NCI-H82 (cell line): ENCODE results near the gene CPEB4.

Source experiments
- DNase-seq: peaks from one replicate; lab custom pipeline; 2025; lab: John Stamatoyannopoulos, UW

CPEB4 gene

DNA sequence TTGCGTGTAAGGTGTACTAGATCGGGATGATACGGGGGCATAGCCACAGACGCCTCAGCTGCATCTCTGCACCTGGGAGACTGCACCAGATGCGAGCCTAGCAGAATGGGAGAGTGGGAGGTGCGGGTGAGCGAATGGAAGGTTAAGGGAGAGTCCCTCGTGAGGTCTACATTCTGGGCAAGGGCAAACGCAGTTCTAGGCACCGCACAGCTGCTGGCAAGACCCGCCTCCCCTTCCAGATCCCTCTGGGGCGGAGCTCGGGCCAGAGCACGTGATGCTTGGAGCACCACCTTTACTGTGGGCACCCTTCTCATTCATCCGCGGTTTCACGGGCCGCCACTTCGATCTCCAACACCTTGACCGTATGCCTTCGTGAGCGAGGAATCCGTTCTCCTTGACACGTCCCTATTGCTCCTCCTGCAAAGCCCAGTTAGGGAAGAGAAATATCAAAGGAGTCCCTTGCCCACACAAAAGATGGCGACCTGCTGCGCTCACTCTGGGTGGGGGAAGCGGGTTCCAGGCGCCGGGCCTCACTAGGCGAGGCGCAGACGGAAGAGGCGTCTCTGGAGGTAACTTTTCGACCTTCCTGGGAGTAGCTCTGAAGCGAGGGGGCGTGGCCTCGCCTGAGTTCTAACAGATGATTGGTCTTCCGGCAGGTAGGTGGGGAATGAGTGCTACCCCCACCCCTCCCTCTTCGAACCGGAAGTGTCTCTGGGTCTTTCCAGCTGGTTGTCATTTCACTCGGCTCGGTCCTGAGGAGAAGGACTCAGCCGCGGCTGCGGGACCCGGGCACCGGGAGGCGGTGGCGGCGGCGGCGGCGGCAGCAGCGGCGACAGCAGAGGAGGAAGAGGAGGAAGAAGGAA is at the start of gene CPEB4:
Gene CPEB4 (plus strand): TSS at position 740 of the 863 bp plus-strand sequence. CDS start 1,385 bp downstream, outside the sequence.
- peak; percentile 99 for DNase-seq

DNA sequence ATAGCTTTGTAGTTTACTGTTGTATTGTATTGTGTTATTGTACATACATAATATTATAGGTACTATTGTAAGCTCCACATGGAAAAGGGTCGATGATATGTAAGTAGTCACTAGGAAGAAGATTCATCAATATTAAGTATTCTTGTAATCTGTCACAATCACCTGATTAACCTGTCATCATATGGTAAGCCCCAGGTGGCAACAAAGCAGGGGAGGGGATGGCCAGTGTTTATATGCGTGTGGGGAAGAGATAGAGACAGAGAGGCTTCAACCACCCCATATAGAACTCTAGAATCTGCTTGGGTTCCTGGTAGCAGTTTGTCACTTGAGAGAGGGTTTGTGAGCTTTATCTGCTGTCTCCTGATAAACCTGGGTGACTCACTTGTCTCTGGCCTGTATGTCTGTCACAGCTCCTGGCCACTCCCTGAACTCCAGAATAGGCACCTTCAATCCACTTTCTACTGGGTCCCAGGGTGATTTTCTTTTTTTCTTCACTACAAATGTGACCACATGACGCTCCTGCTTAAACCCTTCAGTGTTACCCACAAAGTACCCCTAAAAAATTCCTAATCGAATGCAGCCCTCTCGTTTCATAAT is 48.9 kb upstream of the CPEB4 start:
- DNase-seq, result peak; percentile 34

DNA sequence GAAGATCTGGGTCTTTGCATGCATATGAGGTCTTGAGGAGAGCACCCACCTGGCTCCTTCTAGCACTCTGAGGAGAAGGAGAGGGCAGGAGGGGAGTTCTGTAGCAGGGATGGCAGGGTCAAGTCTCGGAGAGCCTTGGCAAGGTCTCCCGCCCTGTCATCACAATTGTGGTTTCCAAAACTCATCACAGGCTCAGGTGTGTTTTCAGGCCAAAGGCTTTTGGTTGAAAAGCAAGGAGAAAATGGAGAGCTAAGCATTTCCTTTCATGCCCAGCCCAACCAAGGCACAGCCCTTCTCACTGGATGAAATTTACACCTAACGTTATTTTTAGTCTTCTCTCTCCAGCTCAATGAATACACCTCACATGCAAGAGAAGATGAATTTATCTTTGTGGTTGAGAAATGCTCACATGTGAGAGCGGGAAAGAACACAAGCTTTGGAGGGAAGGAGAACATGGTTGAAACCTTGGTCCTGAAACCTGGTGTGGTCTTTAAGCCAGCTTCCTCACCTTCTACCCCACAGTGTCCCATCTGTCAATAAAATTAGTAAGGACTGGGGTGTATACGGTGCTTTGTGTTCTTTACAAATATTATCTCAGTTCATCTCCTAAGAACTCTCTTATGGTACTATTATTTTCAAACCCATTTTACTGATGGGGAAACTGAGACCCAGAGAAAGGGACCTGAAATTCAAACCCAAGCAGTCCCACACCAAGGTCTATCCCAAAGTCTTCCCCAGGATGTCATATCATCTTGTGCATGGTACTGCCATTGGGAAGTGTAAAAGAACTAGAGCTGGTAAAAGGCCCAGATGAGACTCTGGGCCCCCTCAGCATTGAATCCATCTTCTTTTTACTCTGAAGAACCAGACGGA is 47.8 kb upstream of the CPEB4 start:
- DNase-seq, result no peak

DNA sequence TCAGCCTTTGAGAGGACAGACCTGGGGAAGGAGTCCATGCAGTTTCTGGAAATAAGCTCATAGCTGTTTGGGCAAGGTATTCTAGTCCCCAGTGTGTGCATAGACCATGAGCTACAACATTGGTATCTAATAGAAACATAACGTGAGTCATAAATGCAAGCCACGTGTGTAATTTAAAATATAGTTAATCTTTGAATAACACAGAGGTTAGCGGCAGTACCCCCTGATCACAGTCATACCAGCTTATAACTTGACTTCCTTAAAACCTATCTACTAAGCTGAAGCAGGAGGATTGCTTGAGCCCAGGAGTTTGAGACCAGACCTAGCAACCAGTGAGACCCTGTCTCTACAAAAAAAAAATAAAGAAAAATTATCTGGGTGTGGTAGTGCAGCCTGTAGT is 46.4 kb upstream of the CPEB4 start:
- DNase-seq, result no peak

DNA sequence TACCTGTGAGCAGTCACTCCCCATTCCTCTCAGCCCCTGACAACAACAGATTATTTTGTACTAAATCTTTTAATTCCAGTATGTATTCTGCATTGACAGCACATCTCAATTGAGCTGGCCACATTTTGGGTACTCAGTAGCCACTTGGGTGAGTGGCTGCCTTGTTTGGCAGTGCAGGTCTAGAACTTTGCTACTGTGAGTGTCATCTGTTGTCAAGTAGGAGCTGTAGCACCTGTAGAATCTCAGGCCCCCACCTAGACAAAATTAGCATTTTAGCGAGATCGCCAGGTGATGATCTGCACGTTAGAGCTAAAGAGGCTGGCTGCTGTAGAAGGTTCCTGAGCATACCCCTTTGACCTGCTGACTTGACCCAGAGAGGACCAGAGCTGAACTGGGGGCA is 44.4 kb upstream of the CPEB4 start:
- no peak for DNase-seq

DNA sequence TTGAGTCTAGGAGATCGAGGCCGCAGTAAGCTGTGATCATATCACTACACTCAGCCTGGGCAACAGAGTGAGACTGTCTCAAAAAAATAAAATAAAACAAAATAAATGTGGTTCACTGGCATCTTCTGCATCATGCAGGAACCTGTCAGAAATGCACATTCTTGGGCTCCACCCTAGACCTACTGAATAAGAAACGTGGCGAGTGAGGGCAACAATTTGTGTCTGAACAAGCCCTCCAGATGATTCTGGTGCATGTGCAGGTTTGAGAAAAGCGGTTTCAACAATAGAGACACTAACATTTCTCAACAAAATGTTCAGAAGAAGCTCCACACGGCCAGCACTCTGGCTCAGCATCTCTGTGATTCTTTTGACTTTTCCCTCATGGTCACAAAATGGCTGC is 42.8 kb upstream of the CPEB4 start:
- no peak for DNase-seq

DNA sequence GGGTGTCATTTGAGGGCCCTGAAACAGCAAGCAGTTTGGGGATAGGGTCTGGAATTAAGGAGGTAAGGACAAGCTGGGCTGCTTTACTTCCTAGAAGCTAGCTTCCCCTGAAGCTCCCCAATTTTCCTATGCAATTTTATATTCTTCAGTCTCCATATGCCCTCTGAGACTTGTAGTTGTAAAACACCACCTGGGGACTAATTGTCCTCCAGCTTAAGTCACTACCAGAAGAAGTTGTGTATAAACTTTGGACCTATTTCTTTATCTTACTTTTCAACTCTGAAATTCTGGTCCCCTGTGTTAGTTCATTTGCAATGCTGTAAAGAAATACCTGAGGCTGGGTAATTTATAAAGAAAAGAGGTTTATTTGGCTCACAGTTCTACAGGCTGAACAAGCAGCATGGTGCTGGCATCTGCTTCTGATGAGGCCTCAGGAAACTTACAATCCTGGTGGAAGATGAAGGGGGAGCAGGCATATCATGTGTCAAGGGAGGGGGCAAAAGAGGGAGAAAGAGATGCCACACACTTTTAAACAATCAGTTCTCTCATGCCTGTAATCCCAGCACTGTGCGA is 41.1 kb upstream of the CPEB4 start:
- DNase-seq, result no peak

DNA sequence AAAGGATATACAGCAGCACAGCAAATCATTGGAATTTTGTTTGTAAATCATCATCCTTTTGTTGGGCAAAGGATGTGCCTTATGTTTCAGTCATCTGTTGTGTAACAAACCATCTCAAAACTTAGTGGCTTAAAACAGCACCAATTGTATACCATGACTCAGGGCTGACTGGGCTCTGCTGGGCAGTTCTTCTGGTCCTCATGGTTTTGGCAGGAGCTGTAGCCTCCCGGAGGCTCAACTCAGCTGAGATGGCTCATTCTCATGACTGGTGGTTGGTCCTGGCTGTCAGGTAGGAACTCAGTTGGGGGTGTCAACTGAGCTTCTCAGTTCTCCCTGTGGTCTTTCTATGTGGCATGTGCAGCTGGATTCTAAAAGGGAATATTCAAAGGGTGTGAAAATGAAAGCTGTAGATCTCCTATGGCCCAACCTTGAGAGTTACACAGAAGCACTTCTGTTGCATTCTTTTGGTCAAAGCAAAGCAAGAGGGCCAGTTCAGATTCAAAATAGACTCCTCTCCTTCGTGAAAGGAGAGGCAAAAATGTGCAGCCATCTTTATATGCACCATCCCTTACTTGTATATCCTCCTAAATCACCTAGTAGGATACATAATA is 39.1 kb upstream of the CPEB4 start:
- DNase-seq, result no peak

DNA sequence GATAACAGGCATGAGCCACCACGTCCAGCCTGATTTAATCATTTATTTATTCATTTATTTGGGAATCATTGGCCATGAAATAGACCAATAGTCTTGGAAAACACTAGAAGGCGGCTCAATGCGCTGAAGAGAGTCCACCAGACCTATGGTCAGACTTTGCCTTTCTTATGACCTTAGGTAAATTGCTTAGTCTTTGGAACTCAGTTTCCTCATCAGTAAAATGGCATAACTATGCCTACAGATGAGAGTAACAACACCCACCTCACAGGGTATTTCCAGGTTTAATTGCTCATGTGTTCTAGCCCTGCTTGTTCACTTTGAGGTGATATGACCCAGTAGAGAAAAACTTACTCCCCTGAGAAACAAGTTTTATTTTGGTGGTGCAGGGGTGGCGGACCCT is 38.2 kb upstream of the CPEB4 start:
- no peak for DNase-seq

DNA sequence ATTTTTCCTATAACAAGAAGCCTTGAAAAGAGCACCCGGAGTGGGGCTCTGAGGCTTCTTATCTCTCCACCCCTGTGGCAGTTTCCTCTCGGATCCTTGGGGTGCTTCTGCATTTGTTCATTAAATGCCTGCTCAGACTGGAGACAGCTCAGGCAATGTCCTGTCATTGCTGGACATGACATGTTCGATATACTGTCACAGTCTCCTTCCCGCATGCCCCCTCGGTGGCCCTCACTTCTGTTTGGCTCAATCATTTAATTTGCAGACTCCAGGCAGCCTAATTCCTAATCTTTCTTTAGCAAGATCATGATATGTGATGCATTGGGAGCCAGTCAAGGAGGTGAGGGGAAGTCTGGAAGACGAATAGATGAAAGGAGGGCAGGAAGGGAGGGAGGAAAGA is 37.5 kb upstream of the CPEB4 start:
- DNase-seq, result no peak

DNA sequence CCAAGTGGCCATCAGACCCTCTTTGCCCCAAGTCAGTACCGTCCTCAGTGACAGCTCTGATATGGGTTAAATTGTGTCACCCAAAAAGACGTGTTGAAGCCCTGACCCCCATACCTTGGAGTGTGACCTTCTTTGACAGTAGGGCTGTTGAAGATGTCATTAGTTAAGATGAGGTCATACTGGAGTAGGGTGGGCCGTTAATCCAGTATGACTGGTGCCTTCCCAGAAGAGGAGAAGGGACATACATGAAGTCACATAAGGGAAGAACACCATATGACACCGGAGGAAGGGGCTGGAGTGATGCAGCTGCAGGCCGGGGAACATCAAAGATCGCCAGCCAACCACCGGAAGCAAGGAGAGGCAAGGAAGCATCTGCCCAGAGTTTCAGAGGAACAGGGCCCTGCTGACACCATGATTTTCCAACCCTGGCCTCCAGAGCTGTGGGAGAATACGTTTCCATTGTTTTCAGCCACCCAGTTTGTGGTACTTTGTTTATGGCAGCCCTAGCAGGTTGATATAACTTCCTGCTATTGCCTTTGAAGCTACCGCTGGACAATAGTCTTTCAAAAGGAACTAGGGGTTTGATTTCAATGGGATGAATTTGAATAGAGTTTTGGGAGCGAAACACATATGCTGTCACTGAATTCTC is 36.4 kb upstream of the CPEB4 start:
- DNase-seq, result no peak

DNA sequence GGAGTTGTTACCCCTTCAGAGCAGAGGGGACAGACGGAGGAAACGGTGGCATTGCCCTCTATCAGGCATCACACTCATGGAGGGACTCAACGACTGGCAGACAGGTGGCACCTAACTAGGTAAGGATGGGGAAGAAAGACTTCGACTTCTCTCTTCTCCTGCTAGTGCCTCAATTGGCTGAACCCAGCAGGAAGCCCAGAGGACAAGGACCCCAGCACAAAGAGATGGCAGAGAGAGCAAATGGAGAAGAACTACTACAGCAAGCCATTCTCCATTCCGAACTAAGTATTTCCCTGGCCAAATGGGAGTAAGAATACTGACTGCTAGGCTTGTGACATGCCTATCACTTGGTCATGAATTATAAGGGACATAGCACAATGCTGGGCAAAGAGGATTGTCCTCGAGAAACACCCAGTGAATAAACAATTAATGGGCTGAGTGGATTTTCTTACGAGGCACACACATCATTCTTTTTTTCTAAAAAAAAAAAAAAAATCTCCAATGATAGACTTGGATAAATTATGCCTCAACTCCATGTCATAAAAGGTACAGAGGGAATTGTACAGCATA is 35.3 kb upstream of the CPEB4 start:
- DNase-seq, result no peak

DNA sequence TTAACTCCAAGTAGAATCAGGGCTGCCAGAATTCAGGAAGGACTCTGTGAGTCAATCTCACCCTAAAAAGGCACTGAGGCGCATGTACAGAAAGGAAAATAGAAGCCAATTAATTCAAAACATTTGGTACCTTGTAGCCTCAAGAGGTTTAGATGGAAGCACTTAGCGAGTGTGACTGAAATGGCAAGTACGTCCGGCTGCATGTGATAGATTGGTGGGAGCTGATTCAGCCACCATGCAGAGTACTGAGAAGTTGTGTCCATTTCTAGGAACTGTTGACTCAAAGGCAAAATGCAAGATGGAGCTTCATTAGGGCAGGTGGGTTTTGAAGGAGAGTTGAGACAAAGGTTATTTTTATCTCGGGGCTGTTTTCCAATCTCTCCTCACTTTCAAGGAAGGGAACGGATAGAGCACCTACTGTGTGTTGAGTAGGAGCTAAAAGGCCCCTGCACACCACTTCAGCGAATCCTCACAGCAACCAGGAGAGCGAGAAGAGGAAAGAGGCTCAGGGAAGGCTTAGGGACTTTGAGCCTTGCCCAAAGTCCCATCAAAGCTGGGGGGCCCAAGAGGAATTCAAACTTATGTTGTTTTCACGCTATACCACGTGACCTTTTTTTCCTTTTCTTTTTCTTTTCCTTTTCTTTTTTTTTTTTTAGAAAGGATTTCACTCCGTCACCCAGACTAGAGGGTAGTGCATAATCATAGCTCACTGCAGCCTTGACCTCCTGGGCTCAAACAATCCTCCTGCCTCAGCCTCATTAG is 34.6 kb upstream of the CPEB4 start:
- DNase-seq, result no peak

DNA sequence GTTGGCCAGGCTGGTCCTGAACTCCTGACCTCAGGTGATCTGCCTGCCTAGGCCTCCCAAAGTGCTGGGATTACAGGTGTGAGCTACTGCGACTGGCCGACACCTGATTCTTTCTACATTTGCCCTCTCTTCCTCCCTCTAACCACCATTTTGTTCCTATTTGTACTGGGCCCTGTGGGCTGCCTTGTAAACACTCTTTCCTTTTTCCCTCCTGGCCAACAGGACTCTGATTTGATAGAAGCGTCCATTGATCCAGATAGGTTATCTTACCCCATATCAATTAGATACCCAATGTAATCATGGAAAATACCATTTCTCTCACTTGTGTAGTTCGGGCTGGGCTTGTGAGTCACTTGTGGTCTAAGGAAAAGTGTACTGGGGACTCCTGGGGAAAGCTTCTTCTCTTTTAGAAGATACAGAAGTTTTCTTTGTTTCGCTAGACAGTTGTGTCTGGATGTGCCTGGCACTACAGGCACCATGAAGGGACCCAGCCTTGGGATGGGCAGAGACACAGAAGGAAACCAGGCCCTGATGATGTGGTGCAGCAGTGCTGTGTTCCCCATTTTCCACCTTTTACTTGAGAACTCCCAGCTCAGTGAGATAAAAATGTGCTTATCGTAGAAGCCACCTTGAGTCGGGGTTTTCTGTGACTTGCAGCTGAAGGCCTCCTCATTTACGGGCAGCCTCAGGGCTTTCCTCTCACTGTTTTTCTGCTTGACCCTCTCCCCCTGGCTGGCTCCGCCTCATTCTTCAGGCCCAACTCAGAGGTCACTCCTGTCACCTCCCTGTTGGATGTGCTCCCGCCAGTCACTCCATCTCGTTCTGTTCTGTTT is 32.8 kb upstream of the CPEB4 start:
- DNase-seq, result no peak

DNA sequence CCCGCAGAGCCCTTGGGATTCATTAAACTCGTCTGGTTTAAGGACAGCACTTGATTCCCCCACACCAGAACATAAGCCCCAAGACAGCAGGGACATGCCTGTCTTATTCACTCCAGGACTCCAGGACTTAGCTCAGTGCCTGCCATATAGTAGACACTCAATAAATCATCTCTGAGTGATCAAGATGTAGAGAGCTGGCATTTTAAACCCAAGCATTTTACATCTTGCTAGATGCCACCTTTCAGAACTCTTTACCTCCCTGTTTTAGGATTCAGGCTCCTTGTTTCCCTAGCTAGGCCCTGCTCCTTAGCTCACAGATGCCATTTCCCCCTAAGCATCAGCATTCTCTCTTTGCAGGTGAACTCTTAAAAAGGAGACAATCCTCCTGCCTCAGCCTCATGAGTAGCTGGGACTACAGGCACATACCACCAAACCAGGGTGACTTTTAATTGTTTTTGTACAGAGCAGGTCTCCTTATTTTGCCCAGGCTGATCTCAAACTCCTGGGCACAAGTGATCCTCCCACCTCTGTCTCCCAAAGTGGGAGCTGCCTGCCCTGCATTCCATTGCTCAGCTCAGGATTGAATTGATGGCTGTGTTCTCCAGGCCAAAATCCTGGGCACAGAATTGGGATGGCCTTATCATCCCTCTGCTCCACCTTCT is 32.0 kb upstream of the CPEB4 start:
- DNase-seq, result no peak

DNA sequence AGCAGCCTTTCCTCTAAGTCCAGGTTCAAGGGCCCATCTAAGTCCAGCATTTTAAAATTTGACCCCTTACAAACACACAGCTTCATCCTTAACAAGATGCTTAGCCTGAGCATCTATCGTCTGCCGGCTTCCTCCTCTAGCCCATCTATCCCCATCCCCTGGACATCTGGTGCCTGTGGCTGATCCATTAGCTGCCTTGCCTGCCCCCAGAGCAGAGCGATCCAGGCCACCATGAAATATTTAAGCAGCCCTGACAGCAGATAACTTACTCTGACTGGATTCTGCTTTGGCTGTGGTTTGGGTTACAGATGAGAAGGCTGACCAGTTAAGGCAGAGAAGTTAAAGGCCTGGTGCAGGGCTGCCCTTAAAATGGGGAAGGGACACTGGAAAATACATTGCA is 30.9 kb upstream of the CPEB4 start:
- peak; percentile 81 for DNase-seq

DNA sequence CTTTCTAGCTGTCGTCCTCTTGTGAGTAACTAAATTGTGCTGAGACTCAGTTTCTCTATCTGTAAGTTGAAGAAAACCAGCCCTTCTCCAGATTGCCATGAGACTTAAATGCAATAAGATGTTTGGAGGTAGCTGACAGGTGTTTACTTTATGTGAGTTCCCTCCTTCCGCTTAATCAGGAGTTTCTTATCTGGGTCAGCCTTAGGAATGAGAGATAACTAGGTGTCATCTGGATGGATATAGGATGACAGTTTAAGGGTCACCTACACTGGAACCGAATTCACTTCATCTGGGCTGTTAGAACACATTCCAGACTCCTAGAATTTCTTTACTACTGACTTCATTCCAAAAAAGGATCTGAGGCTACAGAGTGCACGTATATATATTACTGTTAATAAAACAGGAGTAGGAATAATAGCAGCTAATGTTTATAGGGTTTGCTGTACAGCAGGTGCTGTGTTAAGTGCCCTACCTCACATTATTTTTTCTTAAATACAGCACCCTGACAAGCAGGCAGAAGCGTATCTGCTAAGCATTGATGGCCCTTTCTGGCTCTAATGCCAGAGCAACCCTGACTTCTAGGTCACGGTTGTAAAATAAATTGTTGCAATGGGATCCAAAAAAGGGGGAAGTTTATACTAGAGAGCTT is 30.0 kb upstream of the CPEB4 start:
- no peak for DNase-seq

DNA sequence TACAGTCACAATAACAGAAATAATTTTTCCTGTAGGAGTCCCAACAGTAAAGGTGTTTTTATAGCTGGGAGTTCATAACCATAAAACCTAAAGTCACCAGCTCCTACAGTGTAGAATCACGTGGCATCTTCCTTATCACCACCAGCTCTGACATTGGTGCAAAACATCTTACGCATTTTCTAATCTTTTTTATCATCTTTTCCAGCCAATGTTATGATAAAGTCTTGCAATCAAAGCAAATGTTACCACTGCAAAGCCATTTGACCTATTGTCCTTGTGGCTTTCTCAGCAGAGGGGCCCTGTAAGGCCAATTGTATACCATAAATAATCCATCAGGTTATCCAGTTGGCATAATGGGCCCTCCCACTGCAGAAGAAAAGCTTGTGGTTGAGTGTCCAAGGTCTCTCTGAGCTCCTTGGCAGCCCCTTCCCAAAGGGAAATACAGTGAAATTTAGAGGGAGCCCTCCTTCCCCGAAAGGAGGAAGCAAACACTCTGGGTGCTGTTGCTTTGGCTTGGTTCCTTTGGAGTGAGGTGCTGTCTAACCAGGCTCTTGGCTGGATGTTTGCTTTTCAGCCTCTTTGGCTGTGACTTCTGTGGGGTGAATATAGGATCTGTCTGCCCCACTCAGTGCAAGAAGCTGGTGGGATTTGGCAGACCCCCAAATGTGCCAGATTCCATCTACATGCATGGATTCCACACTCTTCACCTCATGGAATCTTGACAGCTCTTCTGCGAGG is 29.3 kb upstream of the CPEB4 start:
- no peak for DNase-seq
